Measurements from ENCODE around the gene SRCAP.
A peak's percentile ranks its signal among the peaks of the same experiment; 100 is the strongest.

SRCAP gene

DNA sequence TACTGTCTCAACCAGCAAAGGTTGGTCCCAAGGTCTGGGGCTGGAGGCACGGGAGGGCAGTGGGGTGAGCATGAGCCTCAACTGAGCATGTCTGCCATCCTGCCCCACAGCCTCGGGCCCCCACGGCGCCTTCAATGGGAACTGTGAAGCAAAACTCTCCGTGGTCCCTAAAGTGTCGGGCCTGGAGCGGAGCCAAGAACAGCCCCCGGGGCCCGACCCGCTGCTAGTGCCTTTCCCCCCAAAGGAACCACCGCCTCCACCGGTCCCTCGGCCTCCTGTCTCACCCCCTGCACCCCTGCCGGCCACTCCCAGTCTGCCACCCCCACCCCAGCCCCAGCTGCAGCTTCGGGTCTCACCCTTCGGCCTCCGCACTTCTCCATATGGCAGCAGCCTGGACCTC lies 36.5 kb upstream of the SRCAP start:
- peak overlapping the region in 1 of 7 experiments; percentile 6 for H3K4me3 ChIP-seq
- H3K27ac ChIP-seq, result peak overlapping the region in 3 of 21 experiments; percentile 18 to 23 (median 22)

DNA sequence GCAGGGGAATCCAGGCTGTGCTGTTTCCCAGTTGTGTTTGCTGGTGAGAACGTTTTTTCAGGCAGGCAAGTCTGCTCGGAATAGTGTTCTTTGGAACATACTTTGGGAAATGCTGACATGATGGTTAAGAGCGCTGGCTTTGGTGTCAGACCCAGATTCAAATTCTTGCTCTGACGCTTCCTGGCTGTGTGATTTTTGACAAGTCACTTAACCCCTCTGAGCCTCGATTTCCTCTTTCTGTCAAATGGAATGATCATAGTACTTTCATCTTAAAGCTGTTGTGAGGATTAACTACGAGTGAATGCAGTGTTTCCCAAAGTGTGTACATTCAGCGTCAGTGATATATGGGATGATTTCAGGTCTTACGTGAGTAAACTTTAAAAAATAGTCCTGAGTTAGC lies 35.9 kb upstream of the SRCAP start:
- no peak overlapping the region for H3K4me3 ChIP-seq
- H3K27ac ChIP-seq, result peak overlapping the region in 2 of 21 experiments; percentile 11 to 19

DNA sequence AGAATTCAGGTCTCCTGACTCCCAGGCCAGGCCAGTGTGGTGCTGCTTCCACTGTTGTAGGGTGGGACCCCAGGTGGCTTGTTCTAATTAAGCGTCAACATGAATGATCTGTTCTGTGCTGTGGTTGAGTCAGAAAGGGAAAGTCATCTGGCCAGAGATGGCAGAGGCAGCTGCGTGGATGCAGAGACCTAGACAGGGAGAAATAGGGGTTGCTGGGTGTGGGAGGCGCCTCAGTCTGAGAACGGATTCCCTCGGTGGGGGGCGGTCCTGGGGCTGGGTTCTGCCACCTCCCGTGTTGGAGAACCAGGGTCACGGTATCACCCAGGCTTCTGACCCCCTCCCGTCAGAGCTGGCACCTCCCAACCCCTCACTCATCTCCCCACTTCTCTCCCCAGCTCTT lies 35.2 kb upstream of the SRCAP start:
- H3K27ac ChIP-seq, result peak overlapping the region in 1 of 21 experiments; percentile 29
- H3K4me3 ChIP-seq, result no peak overlapping the region

GRCh38 chr16:30664616-30665109 lies 34.3 kb upstream of the SRCAP start:
- peak overlapping the region in 1 of 21 experiments; percentile 29 for H3K27ac ChIP-seq

DNA sequence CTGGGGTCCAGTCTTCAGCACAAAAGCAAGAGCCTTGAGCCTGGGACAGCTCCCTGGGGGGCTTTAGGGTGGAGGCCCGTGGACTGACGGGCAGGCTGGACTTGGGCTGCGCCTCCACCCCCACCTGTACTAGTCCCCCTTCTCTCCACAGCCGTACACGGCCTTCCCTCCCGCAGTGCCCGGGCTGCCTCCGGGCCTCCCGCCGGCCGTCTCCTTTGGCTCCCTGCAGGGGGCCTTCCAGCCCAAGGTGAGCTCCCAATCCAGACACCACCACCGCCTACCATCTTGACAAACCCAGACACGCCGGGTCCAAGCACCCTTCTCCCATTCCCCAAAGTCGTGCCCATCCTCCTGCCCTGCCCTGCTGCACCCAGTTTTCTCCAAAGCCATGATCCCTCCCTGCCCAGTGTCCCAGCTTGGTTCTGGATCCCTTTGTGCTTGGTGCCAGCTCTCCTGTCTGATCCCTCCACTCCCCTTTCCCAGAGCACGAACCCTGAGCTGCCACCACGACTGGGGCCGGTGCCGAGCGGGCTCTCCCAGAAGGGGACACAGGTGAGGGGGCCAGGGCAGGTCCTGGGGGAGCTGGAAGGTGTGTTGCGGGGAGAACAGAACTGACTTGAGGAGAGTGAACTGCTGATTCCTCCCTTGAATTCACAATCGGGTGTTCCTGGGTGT lies 33.7 kb upstream of the SRCAP start:
- Histone ChIP-seq H3K27ac (no peak overlapping the region), H3K4me3 (no peak overlapping the region)

More at GRCh38 chr16:30664616-30665109, 34.3 kb upstream of the SRCAP start:
- H3K4me3 ChIP-seq, result no peak overlapping the region

GRCh38 chr16:30665830-30666190 lies 33.2 kb upstream of the SRCAP start:
- no peak overlapping the region for H3K4me3 ChIP-seq
- no peak overlapping the region for H3K27ac ChIP-seq

DNA sequence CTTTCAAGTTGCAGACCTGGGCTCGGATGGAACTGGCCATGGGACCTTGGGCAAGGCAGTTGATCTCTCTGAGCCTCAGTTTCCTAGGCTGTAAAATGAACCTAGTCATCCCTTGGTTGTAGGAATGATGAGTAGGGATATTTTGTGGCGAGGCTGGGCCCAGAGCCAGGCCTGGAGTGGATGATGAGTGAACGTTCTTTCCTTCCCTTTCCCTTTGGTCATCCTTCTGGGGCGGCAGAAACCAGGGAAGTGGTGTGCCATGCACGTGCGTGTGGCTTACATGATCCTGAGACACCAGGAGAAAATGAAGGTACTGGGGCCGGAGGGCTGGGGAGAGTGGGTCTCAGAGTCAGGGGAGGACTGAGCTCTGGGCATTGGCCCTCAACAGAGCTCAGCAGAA lies 32.3 kb upstream of the SRCAP start:
- no peak overlapping the region for H3K27ac ChIP-seq
- H3K4me3 ChIP-seq, result no peak overlapping the region

DNA sequence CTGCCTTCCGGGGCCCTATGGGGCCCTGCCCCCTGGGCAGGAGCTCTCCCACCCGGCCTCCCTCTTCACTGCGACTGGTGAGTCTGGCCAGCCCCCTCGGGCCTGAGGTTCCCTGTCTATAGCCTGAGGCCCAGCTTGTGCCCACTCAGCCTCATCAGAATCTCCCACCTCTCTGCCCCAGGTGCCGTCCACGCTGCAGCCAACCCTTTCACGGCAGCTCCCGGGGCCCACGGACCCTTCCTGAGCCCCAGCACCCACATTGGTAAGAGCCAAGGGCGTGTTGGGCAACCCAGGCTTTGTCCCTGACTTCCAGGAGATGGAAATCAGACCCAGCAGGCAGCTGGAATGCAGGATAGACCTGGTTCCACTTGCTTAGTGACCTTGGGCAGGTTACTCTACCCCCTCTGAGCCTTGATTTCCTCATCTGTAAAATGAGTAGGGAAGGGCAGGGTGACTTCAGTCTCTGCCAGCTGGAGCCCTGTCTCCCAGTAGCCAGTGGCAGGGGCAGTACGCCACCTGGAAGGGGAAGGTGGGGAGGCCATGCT lies 31.5 kb upstream of the SRCAP start:
- Histone ChIP-seq H3K27ac (peak overlapping the region in 1 of 21 experiments; percentile 13), H3K4me3 (no peak overlapping the region)

DNA sequence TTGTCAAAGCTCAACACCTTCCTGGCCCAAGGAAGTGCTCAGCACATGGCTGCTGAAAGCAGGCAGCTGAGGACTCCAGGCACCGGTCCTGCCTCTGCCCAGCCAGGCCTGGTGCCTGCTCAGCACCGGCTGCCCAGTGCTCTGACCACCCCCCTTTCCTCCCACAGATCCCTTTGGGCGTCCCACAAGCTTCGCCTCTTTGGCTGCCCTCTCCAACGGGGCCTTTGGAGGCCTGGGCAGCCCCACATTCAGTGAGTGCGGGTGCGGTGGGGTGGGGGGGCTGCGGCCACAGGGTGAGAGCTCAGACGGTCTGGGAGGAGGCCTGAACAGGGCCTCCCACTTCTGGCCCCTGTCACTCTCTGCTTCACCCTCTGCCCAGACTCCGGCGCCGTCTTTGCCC lies 30.6 kb upstream of the SRCAP start:
- Histone ChIP-seq H3K27ac (no peak overlapping the region), H3K4me3 (no peak overlapping the region)

- no peak overlapping the region for H3K4me3 ChIP-seq
- no peak overlapping the region for H3K27ac ChIP-seq
These were observed 29.7 kb upstream of the SRCAP start for GRCh38 chr16:30669026-30669902.

GRCh38 chr16:30669903-30670824 lies 28.8 kb upstream of the SRCAP start:
- H3K4me3 ChIP-seq, result no peak overlapping the region
- no peak overlapping the region for H3K27ac ChIP-seq

DNA sequence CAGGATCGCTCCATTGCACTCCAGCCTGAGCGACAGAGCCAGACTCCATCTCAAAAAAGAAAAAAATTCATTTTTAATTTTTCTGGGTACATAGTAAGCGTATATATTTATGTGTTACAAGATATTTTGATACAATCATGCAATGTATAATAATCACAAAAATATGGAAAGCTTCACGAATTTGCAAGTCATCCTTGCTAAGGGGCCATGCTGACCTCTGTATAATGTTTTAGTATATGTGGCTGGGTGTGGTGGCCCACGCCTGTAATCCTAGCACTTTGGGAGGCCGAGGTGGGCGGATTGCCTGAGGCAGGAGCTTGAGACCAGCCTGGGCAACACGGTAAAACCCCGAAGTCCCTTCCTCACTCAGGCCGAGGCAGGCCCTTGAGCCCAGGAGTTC lies 23.8 kb upstream of the SRCAP start:
- no peak overlapping the region for H3K4me3 ChIP-seq
- H3K27ac ChIP-seq, result no peak overlapping the region

- no peak overlapping the region for H3K4me3 ChIP-seq
- H3K27ac ChIP-seq, result no peak overlapping the region
These were observed 20.9 kb upstream of the SRCAP start for GRCh38 chr16:30677931-30678585.

DNA sequence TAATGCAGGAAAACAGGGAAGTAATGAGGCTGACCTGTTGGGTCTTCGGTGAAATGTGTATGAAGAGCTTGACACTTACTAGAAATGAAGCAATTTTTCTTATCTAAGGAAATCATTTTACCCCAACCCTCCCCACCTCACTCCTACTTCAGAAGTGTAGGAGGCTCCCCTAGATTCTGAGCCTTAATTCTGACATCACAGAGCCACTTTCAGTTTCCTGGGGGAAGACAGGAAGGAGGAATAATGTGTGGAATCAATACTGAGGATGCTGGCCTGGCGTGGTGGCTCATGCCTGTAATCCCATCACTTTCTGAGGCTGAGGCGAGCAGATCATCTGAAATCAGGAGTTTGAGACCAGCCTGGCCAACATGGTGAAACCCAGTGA lies 20.4 kb upstream of the SRCAP start:
- H3K27ac ChIP-seq, result no peak overlapping the region

GRCh38 chr16:30680326-30680725 lies 18.6 kb upstream of the SRCAP start:
- H3K4me3 ChIP-seq, result no peak overlapping the region

More for the DNA sequence above, 20.4 kb upstream of the SRCAP start:
- no peak overlapping the region for H3K4me3 ChIP-seq

DNA sequence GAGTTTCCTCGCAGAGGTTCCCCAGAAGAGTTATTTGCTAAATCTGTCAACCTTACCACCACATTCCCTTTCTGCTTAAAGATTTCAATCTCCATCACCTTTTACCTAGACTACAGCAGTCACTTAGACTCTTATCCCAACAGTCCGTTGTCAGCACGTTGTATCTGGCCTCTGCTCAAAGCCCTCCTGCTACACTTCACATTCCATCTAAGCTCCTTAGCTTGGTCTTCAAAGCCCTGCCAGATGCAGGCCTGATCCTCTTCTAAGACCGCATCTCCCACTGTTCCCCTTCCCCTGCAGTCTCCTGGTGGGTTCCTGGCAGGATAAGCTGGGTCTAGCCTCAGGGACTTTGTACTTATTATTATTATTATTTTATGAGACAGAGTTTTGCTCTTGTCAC lies 10.3 kb upstream of the SRCAP start:
- Histone ChIP-seq H3K4me3 (no peak overlapping the region), H3K27ac (no peak overlapping the region)

More at GRCh38 chr16:30680326-30680725, 18.6 kb upstream of the SRCAP start:
- no peak overlapping the region for H3K27ac ChIP-seq

DNA sequence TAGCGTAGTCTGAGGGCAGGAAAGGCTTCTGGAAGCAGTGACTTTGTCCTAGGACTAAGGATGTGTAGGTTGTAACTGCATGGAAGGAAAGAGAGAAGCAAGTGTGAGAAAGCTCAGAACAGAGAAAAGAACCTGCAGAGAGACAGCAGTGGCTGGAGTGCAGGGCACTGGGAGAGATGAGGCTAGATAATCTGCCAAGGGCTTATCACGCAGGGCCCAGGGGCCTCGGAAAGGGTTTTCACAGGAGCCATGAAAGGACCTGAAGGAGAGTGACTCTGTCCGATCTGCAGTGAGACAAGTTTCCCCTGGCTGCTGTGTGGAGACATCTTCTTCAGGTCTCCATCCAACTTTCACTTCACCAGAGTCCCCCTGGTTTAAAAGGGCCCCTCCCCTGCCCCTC lies 7.1 kb upstream of the SRCAP start:
- Histone ChIP-seq H3K4me3 (no peak overlapping the region), H3K27ac (no peak overlapping the region)

GRCh38 chr16:30692396-30693064 lies 6.4 kb upstream of the SRCAP start:
- H3K4me3 ChIP-seq, result no peak overlapping the region
- no peak overlapping the region for H3K27ac ChIP-seq

All from skin epidermis (tissue), 12 donors.